OCI-LY7 (cell line): ENCODE results near the gene GGA1. TPM values are rescaled to one million over a fixed set of nuclear protein-coding genes. Genes with fewer than 3 reads are reported as not detected.

Experiments used
- BruUV-seq: library from RNA; stranded (reverse); fragments of 400-500 nt; replicated peaks from 2 replicates; lab custom pipeline; 2021; lab: Mats Ljungman, UMichigan
- CTCF ChIA-PET: fragments of 300-600 bp; sonication (Branson Sonifier 250); formaldehyde crosslinking; loops from one replicate; lab custom pipeline; 2022; ENCODE audit warnings: antibody characterized with exemption; ENCODE audit not compliant: unreplicated experiment; lab: Charles Lee
- POLR2A ChIA-PET: fragments of 300-600 bp; sonication (Branson Sonifier 250); formaldehyde crosslinking; loops from one replicate; lab custom pipeline; 2022; ENCODE audit warnings: antibody characterized with exemption; lab: Charles Lee
- DNase-seq: peaks from one replicate; pipeline ENCODE4 v3.0.0-alpha.2; 2015; ENCODE audit warnings: low spot score
- H2AFZ ChIP-seq: fragments of 200-600 bp; sonication (generic), shearing (Covaris generic); 2 replicates; pipeline ENCODE4 v1.6.1; 2014; ENCODE audit warnings: mild to moderate bottlenecking, antibody characterized with exemption, low read length, moderate library complexity
- H3K27ac ChIP-seq: fragments of 200-600 bp; sonication (generic); 2 replicates; pipeline ENCODE4 v1.5.1; 2014; ENCODE audit warnings: mixed run types, low read depth, mild to moderate bottlenecking, moderate library complexity, low read length, inconsistent platforms; ENCODE audit not compliant: poor library complexity, severe bottlenecking
- H3K36me3 ChIP-seq: fragments of 200-600 bp; sonication (generic); 2 replicates; pipeline ENCODE4 v1.6.1; 2014; ENCODE audit warnings: mild to moderate bottlenecking, antibody characterized with exemption, low read length, moderate library complexity, mixed read lengths; ENCODE audit not compliant: insufficient read depth
- H3K4me1 ChIP-seq: fragments of 200-600 bp; sonication (generic); 2 replicates; pipeline ENCODE4 v1.5.1; 2014; ENCODE audit warnings: mild to moderate bottlenecking, low read length; ENCODE audit not compliant: insufficient read depth, poor library complexity, severe bottlenecking
- H3K4me2 ChIP-seq: fragments of 200-600 bp; sonication (generic); 2 replicates; pipeline ENCODE4 v1.6.1; 2014; ENCODE audit warnings: mild to moderate bottlenecking, low read length
- H3K4me3 ChIP-seq: fragments of 200-600 bp; sonication (generic); 2 replicates; pipeline ENCODE4 v1.5.1; 2014; ENCODE audit warnings: mild to moderate bottlenecking, low read depth, low read length; ENCODE audit not compliant: poor library complexity, severe bottlenecking
- H3K79me2 ChIP-seq: fragments of 200-600 bp; sonication (generic); 2 replicates; pipeline ENCODE4 v1.6.1; 2016; ENCODE audit warnings: low read depth, mild to moderate bottlenecking, low read length, moderate library complexity, mixed read lengths; ENCODE audit not compliant: insufficient read depth
- H3K9me2 ChIP-seq: fragments of 200-600 bp; sonication (generic); 2 replicates; pipeline ENCODE4 v1.6.1; 2016; ENCODE audit warnings: mild to moderate bottlenecking, low read length, mixed read lengths; ENCODE audit not compliant: insufficient read depth
- H3K9me3 ChIP-seq: fragments of 200-600 bp; sonication (generic); 2 replicates; pipeline ENCODE4 v1.6.1; 2014; ENCODE audit warnings: mild to moderate bottlenecking, mixed run types, low read length, mixed read lengths
- H4K20me1 ChIP-seq: fragments of 200-600 bp; sonication (generic); 2 replicates; pipeline ENCODE4 v1.6.1; 2014; ENCODE audit warnings: mild to moderate bottlenecking, antibody characterized with exemption, low read length, moderate library complexity, mixed read lengths; ENCODE audit not compliant: insufficient read depth
- CTCF ChIP-seq: fragments of 200-600 bp; sonication (generic); conservative IDR thresholded peaks from 2 replicates; pipeline ENCODE4 v1.5.1; 2014; ENCODE audit warnings: mild to moderate bottlenecking, antibody characterized with exemption, low read length, moderate library complexity, mixed read lengths
- EZH2phosphoT487 ChIP-seq: fragments of 200-600 bp; sonication (generic); IDR thresholded peaks from 2 replicates; pipeline ENCODE4 v1.6.1; 2018; ENCODE audit warnings: low read depth, borderline replicate concordance, mild to moderate bottlenecking, mixed run types, antibody characterized with exemption, low read length, moderate library complexity, mixed read lengths
- intact Hi-C: fragments of 100-400 bp; cut with micrococcal nuclease; formaldehyde crosslinking; loops from one replicate; pipeline ENCODE4 v1.10.0; 2022; ENCODE audit not compliant: unreplicated experiment
- total RNA-seq, 2 experiments: library from RNA; depleted of rRNA in 1 of 2; stranded (reverse); fragments of >200 nt in 1 of 2; shearing (Covaris generic) in 1 of 2; gene quantifications; 2 replicates each; pipeline ENCODE4 v1.2.3, GENCODE V29; 2014 to 2022

GGA1 gene
- total RNA-seq, 2 experiments from 2014 or later, result 127 to 172 TPM

- Histone ChIP-seq H3K79me2 (no peaks in the 10 kb centered on the region), H3K4me3 (no peak overlapping the region), H3K9me3 (no peaks in the 10 kb centered on the region), H3K4me1 (peaks cover 40% of the 10 kb centered on the region), H3K36me3 (peaks cover 5% of the 10 kb centered on the region; the same call in 1 of the 2 replicates), H3K27ac (no peak overlapping the region), H3K4me2 (peak overlapping the region; percentile 40; the same call in 1 of the 2 replicates), H2AFZ (no peak overlapping the region), H4K20me1 (no peaks in the 10 kb centered on the region), H3K9me2 (no peaks in the 10 kb centered on the region)
- BruUV-seq, result no TSS peak
- POLR2A ChIA-PET, result interaction anchor here (0.6 kb wide), 1 partner anchor 10 kb away, joined by 3 read pairs; no protein-coding TSS in a partner anchor
- TF ChIP-seq EZH2phosphoT487 (no peak), CTCF (no peak)
- CTCF ChIA-PET, result no interaction called here
- intact Hi-C loops, result no loop called here
- no peak for DNase-seq
Observed at GRCh38 chr22:37672920-37673455, 64.4 kb downstream of the GGA1 start.

- BruUV-seq, result no TSS peak
- Histone ChIP-seq H3K9me3 (no peaks in the 10 kb centered on the region), H3K4me1 (peaks cover 44% of the 10 kb centered on the region), H2AFZ (no peak overlapping the region), H3K9me2 (no peaks in the 10 kb centered on the region), H3K4me2 (no peak overlapping the region), H3K4me3 (no peak overlapping the region), H3K27ac (no peak overlapping the region), H4K20me1 (no peaks in the 10 kb centered on the region), H3K36me3 (no peaks in the 10 kb centered on the region; the same call in 1 of the 2 replicates), H3K79me2 (no peaks in the 10 kb centered on the region)
- ChIA-PET CTCF (no interaction called here), POLR2A (interaction anchor here (0.8 kb wide), 1 partner anchor 16 kb away, joined by 3 read pairs; no protein-coding TSS in a partner anchor)
- DNase-seq, result no peak
- TF ChIP-seq EZH2phosphoT487 (no peak), CTCF (no peak)
- intact Hi-C loops, result no loop called here
Observed at GRCh38 chr22:37674248-37674647, 65.6 kb downstream of the GGA1 start.
